ENCODE results near the gene FTCD. TPM values are rescaled to one million over a fixed set of nuclear protein-coding genes. Genes with fewer than 3 reads are reported as not detected.

The FTCD gene
- total and polyA plus RNA-seq, 9 of the 15 experiments (the other 6 are each of a cell fraction or from before 2014, with no cell fraction given): 0.11 to 1.6 (median 0.67) TPM; not detected in 5

DNA sequence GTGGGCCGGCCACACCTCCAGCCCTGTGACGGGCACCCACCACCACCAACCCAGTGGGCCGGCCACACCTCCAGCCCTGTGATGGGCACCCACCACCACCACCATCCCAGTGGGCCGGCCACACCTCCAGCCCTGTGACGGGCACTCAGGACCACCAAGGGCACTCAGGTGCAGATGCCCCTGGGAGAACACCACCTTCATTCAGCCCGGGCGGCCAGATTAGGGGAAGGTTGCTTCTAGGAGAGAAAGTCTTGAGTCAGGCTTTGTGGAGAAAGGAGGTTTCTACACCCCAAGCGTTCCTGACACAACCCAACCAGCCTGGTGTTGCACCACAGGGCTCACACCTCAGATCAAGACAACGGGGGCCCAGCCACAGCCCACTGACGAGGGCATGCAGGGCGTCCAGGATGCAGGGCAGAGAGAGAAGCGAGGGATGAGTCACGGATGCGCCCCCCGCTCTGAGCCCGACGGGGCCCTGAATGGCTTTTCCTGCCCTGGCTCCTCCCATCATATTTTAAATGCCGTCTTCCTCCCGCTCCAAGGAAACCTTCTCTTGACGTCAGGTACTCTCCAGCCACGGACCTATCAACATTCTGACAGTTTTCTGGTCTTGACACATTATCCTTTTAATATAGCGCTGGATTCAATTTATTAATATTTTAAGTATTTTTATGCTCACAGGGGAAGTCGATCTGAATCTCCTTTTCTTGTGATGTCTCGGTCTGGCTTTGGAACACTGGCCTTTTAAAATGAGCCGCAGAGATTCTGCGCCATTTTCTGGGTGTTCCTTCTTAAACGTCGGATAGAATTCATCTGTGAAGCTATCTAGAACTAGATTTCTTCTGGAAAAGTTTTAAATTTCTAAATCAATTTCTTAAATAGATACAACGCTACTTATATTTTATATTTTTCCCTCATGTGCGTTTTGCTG is 29.5 kb upstream of the FTCD start (continued):
- TF ChIP-seq GABPB1 (CRISPR knock-in tag; IDR thresholded peaks at IDR 0.05) (peak; percentile 56), KLF1 (tag; IDR thresholded peaks at IDR 0.05) (peak; percentile 40; the same call in 1 of the 2 replicates), MECOM (CRISPR knock-in tag; IDR thresholded peaks at IDR 0.05) (no peak), PHB2 (IDR thresholded peaks at IDR 0.05; ENCODE audit: low read depth) (no peak), ZKSCAN8 (CRISPR knock-in tag; IDR thresholded peaks at IDR 0.05) (no peak), HDAC1 (IDR thresholded peaks at IDR 0.05) (peak in 1 of 2 experiments; percentile 85; a peak in 2 of 4 replicates), ZNF707 (CRISPR knock-in tag; conservative IDR thresholded peaks at IDR 0.05) (no peak), MEF2D (tag; conservative IDR thresholded peaks at IDR 0.05; ENCODE audit: low read depth) (no peak), BRD4 (IDR thresholded peaks at IDR 0.05) (no peak), CHCHD3 (CRISPR knock-in tag; IDR thresholded peaks at IDR 0.05) (no peak), BACH1 (tag; IDR thresholded peaks at IDR 0.05) (no peak), ZBTB1 (CRISPR knock-in tag; IDR thresholded peaks at IDR 0.05; ENCODE audit: borderline replicate concordance, low read depth) (no peak; the same call in 1 of the 2 replicates), ZNF79 (CRISPR knock-in tag; IDR thresholded peaks at IDR 0.05; ENCODE audit: low read depth) (no peak)
- TF ChIP-seq, protein P1, sequence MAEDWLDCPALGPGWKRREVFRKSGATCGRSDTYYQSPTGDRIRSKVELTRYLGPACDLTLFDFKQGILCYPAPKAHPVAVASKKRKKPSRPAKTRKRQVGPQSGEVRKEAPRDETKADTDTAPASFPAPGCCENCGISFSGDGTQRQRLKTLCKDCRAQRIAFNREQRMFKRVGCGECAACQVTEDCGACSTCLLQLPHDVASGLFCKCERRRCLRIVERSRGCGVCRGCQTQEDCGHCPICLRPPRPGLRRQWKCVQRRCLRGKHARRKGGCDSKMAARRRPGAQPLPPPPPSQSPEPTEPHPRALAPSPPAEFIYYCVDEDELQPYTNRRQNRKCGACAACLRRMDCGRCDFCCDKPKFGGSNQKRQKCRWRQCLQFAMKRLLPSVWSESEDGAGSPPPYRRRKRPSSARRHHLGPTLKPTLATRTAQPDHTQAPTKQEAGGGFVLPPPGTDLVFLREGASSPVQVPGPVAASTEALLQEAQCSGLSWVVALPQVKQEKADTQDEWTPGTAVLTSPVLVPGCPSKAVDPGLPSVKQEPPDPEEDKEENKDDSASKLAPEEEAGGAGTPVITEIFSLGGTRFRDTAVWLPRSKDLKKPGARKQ (CRISPR knock-in tag; IDR thresholded peaks at IDR 0.05): no peak
- TF ChIP-seq, protein P2, sequence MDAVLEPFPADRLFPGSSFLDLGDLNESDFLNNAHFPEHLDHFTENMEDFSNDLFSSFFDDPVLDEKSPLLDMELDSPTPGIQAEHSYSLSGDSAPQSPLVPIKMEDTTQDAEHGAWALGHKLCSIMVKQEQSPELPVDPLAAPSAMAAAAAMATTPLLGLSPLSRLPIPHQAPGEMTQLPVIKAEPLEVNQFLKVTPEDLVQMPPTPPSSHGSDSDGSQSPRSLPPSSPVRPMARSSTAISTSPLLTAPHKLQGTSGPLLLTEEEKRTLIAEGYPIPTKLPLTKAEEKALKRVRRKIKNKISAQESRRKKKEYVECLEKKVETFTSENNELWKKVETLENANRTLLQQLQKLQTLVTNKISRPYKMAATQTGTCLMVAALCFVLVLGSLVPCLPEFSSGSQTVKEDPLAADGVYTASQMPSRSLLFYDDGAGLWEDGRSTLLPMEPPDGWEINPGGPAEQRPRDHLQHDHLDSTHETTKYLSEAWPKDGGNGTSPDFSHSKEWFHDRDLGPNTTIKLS (IDR thresholded peaks at IDR 0.05; ENCODE audit: borderline replicate concordance, low read depth): no peak; the same call in 1 of the 2 replicates
- TF ChIP-seq, protein P3, sequence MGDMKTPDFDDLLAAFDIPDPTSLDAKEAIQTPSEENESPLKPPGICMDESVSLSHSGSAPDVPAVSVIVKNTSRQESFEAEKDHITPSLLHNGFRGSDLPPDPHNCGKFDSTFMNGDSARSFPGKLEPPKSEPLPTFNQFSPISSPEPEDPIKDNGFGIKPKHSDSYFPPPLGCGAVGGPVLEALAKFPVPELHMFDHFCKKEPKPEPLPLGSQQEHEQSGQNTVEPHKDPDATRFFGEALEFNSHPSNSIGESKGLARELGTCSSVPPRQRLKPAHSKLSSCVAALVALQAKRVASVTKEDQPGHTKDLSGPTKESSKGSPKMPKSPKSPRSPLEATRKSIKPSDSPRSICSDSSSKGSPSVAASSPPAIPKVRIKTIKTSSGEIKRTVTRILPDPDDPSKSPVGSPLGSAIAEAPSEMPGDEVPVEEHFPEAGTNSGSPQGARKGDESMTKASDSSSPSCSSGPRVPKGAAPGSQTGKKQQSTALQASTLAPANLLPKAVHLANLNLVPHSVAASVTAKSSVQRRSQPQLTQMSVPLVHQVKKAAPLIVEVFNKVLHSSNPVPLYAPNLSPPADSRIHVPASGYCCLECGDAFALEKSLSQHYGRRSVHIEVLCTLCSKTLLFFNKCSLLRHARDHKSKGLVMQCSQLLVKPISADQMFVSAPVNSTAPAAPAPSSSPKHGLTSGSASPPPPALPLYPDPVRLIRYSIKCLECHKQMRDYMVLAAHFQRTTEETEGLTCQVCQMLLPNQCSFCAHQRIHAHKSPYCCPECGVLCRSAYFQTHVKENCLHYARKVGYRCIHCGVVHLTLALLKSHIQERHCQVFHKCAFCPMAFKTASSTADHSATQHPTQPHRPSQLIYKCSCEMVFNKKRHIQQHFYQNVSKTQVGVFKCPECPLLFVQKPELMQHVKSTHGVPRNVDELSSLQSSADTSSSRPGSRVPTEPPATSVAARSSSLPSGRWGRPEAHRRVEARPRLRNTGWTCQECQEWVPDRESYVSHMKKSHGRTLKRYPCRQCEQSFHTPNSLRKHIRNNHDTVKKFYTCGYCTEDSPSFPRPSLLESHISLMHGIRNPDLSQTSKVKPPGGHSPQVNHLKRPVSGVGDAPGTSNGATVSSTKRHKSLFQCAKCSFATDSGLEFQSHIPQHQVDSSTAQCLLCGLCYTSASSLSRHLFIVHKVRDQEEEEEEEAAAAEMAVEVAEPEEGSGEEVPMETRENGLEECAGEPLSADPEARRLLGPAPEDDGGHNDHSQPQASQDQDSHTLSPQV (IDR thresholded peaks at IDR 0.05): 0 out of 2 replicates have a peak, but pooled peaks have one; percentile 44
